ENCODE results near the gene FNBP1L.

DNA sequence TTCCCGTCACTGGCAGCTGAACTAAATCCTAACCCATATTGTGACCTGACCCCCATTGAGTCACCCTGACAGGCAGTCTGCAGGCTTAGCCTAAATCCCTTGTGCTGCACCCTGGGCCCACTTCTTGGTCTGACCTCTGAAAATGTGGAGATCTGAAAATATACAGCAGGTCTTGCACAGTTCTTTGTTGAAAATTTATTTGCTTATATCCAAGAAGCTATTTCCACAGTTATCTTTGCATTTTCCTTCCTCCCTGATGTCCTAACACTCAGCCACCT, 146.6 kb downstream of the FNBP1L start:
- TF ChIP-seq, protein P1, sequence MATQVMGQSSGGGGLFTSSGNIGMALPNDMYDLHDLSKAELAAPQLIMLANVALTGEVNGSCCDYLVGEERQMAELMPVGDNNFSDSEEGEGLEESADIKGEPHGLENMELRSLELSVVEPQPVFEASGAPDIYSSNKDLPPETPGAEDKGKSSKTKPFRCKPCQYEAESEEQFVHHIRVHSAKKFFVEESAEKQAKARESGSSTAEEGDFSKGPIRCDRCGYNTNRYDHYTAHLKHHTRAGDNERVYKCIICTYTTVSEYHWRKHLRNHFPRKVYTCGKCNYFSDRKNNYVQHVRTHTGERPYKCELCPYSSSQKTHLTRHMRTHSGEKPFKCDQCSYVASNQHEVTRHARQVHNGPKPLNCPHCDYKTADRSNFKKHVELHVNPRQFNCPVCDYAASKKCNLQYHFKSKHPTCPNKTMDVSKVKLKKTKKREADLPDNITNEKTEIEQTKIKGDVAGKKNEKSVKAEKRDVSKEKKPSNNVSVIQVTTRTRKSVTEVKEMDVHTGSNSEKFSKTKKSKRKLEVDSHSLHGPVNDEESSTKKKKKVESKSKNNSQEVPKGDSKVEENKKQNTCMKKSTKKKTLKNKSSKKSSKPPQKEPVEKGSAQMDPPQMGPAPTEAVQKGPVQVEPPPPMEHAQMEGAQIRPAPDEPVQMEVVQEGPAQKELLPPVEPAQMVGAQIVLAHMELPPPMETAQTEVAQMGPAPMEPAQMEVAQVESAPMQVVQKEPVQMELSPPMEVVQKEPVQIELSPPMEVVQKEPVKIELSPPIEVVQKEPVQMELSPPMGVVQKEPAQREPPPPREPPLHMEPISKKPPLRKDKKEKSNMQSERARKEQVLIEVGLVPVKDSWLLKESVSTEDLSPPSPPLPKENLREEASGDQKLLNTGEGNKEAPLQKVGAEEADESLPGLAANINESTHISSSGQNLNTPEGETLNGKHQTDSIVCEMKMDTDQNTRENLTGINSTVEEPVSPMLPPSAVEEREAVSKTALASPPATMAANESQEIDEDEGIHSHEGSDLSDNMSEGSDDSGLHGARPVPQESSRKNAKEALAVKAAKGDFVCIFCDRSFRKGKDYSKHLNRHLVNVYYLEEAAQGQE (IDR thresholded peaks at IDR 0.05; ENCODE audit: insufficient read depth in 1 of 2, low read depth in 2 of 2, low read length in 2 of 2): no peak
- no peak for TF ChIP-seq SIN3A (IDR thresholded peaks at IDR 0.05; ENCODE audit: borderline replicate concordance, insufficient read depth, low read length)
- TF ChIP-seq POLR2AphosphoS5 (IDR thresholded peaks at IDR 0.05; ENCODE audit: low read depth, low read length): no peak
- TF ChIP-seq TAF1 (IDR thresholded peaks at IDR 0.05; ENCODE audit: borderline replicate concordance, insufficient read depth, low read length): no peak
- no peak for TF ChIP-seq FOXP2 (optimal IDR thresholded peaks at IDR 0.05; ENCODE audit: borderline replicate concordance, extremely low read depth, extremely low read length, insufficient read depth)
